PC-9 (cell line): ENCODE data around the gene ARHGEF7. TPM values are rescaled to one million over a fixed set of nuclear protein-coding genes. Genes with fewer than 3 reads are reported as not detected.

ENCODE experiments used
- BruUV-seq: library from RNA; stranded (reverse); fragments of 400-500 nt; replicated peaks from 2 replicates; lab custom pipeline; 2021; lab: Mats Ljungman, UMichigan
- CTCF ChIA-PET: fragments of 300-600 bp; sonication (Branson Sonifier 250); formaldehyde crosslinking; loops from one replicate; lab custom pipeline; 2022; ENCODE audit warnings: antibody characterized with exemption; lab: Charles Lee
- POLR2A ChIA-PET: fragments of 300-600 bp; sonication (Branson Sonifier 250); formaldehyde crosslinking; loops from one replicate; lab custom pipeline; 2022; ENCODE audit warnings: antibody characterized with exemption; ENCODE audit not compliant: unreplicated experiment; lab: Charles Lee
- DNase-seq, 2 experiments: peaks; one replicate each; pipeline versions ENCODE4 v3.0.0 to v3.0.0-alpha.2; 2015 to 2022; ENCODE audit warnings: mixed read lengths in 1 of 2
- H2AFZ ChIP-seq: fragments of 200-600 bp; sonication (generic); 2 replicates; pipeline ENCODE4 v1.8.1; 2017; ENCODE audit warnings: antibody characterized with exemption
- H3F3A ChIP-seq: fragments of 200-600 bp; sonication (generic); 2 replicates; pipeline ENCODE4 v1.8.1; 2017; ENCODE audit warnings: antibody characterized with exemption, mild to moderate bottlenecking, low read depth; ENCODE audit not compliant: insufficient read depth
- H3K27ac ChIP-seq: fragments of 200-600 bp; sonication (generic); 2 replicates; pipeline ENCODE4 v1.6.1; 2016; ENCODE audit warnings: mixed run types
- H3K27me3 ChIP-seq: fragments of 200-600 bp; sonication (generic); 2 replicates; pipeline ENCODE4 v1.6.1; 2016; ENCODE audit warnings: low read depth, mixed run types; ENCODE audit not compliant: insufficient read depth
- H3K36me3 ChIP-seq: fragments of 200-600 bp; sonication (generic); 2 replicates; pipeline ENCODE4 v1.6.1; 2016; ENCODE audit warnings: low read depth, mixed run types
- H3K4me1 ChIP-seq: fragments of 200-600 bp; sonication (generic); replicated peaks from 2 replicates; pipeline ENCODE4 v1.6.1; 2016; ENCODE audit warnings: mixed run types; ENCODE audit not compliant: insufficient read depth
- H3K4me2 ChIP-seq: fragments of 200-600 bp; sonication (generic); 2 replicates; pipeline ENCODE4 v1.6.1; 2017; ENCODE audit warnings: mixed run types
- H3K4me3 ChIP-seq: fragments of 200-600 bp; sonication (generic); 2 replicates; pipeline ENCODE4 v1.6.1; 2016; ENCODE audit warnings: mixed run types
- H3K79me2 ChIP-seq: fragments of 200-600 bp; sonication (generic); 2 replicates; pipeline ENCODE4 v1.6.1; 2017; ENCODE audit warnings: low read depth, mixed run types
- H3K9me2 ChIP-seq: fragments of 200-600 bp; sonication (generic); 2 replicates; pipeline ENCODE4 v1.8.1; 2017; ENCODE audit warnings: mild to moderate bottlenecking; ENCODE audit not compliant: insufficient read depth
- H3K9me3 ChIP-seq: fragments of 200-600 bp; sonication (generic); 2 replicates; pipeline ENCODE4 v1.8.1; 2016; ENCODE audit warnings: low read depth; ENCODE audit not compliant: insufficient read depth
- H4K20me1 ChIP-seq: fragments of 200-600 bp; sonication (generic); 2 replicates; pipeline ENCODE4 v1.8.1; 2017; ENCODE audit not compliant: insufficient read depth
- CTCF ChIP-seq: fragments of 200-600 bp; sonication (generic); conservative IDR thresholded peaks from 2 replicates; pipeline ENCODE4 v1.6.1; 2017; ENCODE audit warnings: mixed run types, antibody characterized with exemption, mild to moderate bottlenecking, moderate library complexity
- EZH2 ChIP-seq: fragments of 200-600 bp; sonication (generic); IDR thresholded peaks from 2 replicates; pipeline ENCODE4 v1.8.0; 2017; ENCODE audit warnings: antibody characterized with exemption, low read depth
- intact Hi-C: fragments of 100-400 bp; cut with micrococcal nuclease; formaldehyde crosslinking; loops from one replicate; pipeline ENCODE4 v1.10.0; 2022; ENCODE audit not compliant: unreplicated experiment
- total RNA-seq: library from RNA; stranded (reverse); gene quantifications from 2 replicates; pipeline ENCODE4 v1.2.3, GENCODE V29; 2021

Gene ARHGEF7
- total RNA-seq, 1 experiment from 2014 or later, result 37.0 TPM

- no peak overlapping the region for H2AFZ ChIP-seq
- no peak for DNase-seq
- H3F3A ChIP-seq, result no peaks in the 10 kb centered on the region
- intact Hi-C loops, result no loop called here
- no peak overlapping the region for H3K27ac ChIP-seq
- H3K79me2 ChIP-seq, result no peaks in the 10 kb centered on the region
- no peaks in the 10 kb centered on the region for H4K20me1 ChIP-seq
- no peaks in the 10 kb centered on the region for H3K9me3 ChIP-seq
- no peaks in the 10 kb centered on the region for H3K9me2 ChIP-seq
- CTCF ChIA-PET, result no interaction called here
- TF ChIP-seq EZH2, result no peak
- TF ChIP-seq CTCF, result no peak
- H3K4me1 ChIP-seq, result no peaks in the 10 kb centered on the region
- H3K4me2 ChIP-seq, result no peak overlapping the region
- BruUV-seq, result no TSS peak
- H3K27me3 ChIP-seq, result peaks cover 100% of the 10 kb centered on the region
- no peaks in the 10 kb centered on the region for H3K36me3 ChIP-seq
- no peak overlapping the region for H3K4me3 ChIP-seq
- POLR2A ChIA-PET, result no interaction called here
Measured at GRCh38 chr13:111142472-111142871, 27.4 kb downstream of the ARHGEF7 start.

GRCh38 chr13:111143865-111144540, 28.9 kb downstream of the ARHGEF7 start:
- CTCF ChIA-PET, result no interaction called here
- intact Hi-C loops, result no loop called here
- Histone ChIP-seq H3K4me1 (no peaks in the 10 kb centered on the region), H3K36me3 (no peaks in the 10 kb centered on the region), H3K79me2 (no peaks in the 10 kb centered on the region), H3K9me2 (no peaks in the 10 kb centered on the region), H3K27me3 (peaks cover 98% of the 10 kb centered on the region), H3K4me2 (no peak overlapping the region), H2AFZ (no peak overlapping the region), H3K9me3 (no peaks in the 10 kb centered on the region), H3K4me3 (no peak overlapping the region), H4K20me1 (no peaks in the 10 kb centered on the region), H3F3A (no peaks in the 10 kb centered on the region), H3K27ac (no peak overlapping the region)
- no peak for TF ChIP-seq CTCF
- TF ChIP-seq EZH2, result no peak
- POLR2A ChIA-PET, result no interaction called here
- no TSS peak for BruUV-seq
- no peak for DNase-seq

GRCh38 chr13:111145071-111145470, 30.0 kb downstream of the ARHGEF7 start:
- no peaks in the 10 kb centered on the region for H3K9me2 ChIP-seq
- POLR2A ChIA-PET, result no interaction called here
- H3K79me2 ChIP-seq, result no peaks in the 10 kb centered on the region
- DNase-seq, result no peak
- no peaks in the 10 kb centered on the region for H4K20me1 ChIP-seq
- H3K27ac ChIP-seq, result no peak overlapping the region
- TF ChIP-seq CTCF (no peak), EZH2 (no peak)
- H3K4me3 ChIP-seq, result no peak overlapping the region
- no peaks in the 10 kb centered on the region for H3K9me3 ChIP-seq
- no peaks in the 10 kb centered on the region for H3F3A ChIP-seq
- BruUV-seq, result no TSS peak
- H2AFZ ChIP-seq, result no peak overlapping the region
- H3K27me3 ChIP-seq, result peaks cover 98% of the 10 kb centered on the region
- no peaks in the 10 kb centered on the region for H3K4me1 ChIP-seq
- CTCF ChIA-PET, result no interaction called here
- H3K36me3 ChIP-seq, result no peaks in the 10 kb centered on the region
- no peak overlapping the region for H3K4me2 ChIP-seq
- intact Hi-C loops, result no loop called here
